ENCODE measurements around the gene WDR35. TPM values are rescaled to one million over a fixed set of nuclear protein-coding genes. Genes with fewer than 3 reads are reported as not detected.

The WDR35 gene
- 15.4 to 16.5 TPM (median 15.5 TPM) in 3 replicates for total RNA-seq (2021)
- Bru-seq, nascent RNA, result percentile 76 among the genes with signal in this experiment
- long read RNA-seq, experiment 1, full-length matches to known transcripts, result 64 of 123 reads
- long read RNA-seq, experiment 1, partial matches to known transcripts, result 32 of 123 reads
- long read RNA-seq, experiment 1, other reads (novel, unspliced or antisense), result 27 of 123 reads
- long read RNA-seq, experiment 2, full-length matches to known transcripts, result 1 of 17 reads
- long read RNA-seq, experiment 2, partial matches to known transcripts, result 4 of 17 reads
- long read RNA-seq, experiment 2, other reads (novel, unspliced or antisense), result 12 of 17 reads
- long read RNA-seq, experiment 3, full-length matches to known transcripts, result 1 of 9 reads
- long read RNA-seq, experiment 3, partial matches to known transcripts, result 6 of 9 reads
- long read RNA-seq, experiment 3, other reads (novel, unspliced or antisense), result 2 of 9 reads

DNA sequence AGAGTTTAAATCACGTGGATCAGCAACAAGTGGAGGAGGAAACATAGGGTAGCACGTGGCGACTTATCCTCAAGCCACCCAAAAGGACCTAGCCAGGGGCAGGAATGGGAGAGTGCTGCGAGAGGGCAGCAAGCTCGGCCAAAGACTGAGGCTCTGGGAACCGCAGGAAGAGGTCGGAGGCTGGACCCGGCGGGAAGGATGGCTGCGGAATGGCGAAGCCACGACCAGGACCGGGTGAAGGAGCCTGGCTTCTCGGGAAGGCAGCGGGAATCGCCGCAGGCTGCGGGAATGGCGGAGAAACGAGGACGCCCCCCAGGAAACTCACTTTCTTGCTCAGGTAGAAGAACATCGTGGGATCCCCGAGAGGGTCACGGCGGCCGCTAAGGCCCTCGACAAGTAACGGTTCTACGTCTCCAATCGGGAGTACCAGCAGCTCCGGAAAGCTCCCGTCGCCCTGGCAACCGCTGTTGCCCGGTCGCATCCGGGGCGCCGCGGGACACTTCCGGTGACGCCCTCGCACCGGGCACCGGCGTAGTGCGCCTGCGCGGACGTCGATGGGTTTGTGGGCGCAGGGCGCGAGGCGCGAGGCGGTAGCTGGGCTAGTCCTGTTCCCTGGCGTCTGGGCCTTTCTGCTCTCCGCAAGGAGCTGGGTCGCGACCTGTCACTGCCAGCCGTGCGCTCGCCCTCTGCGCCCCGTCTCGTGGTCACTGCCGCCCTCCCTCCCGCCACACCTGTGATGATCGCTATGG lies at the start of gene WDR35:
TSS of gene WDR35 (minus strand) at position 439 of the 749 bp plus-strand sequence. CDS start at position 349, 90 bp downstream.
- peak; percentile 96 for DNase-seq (ENCODE audit: low spot score)
- Mint-ChIP-seq H3K27ac (peak within 1 kb of the TSS; percentile 93), H3K4me1 (peaks cover 26% of the 10 kb centered on the region), H3K27me3 (ENCODE audit: low read depth) (peaks cover 2% of the 10 kb centered on the region; the same call in 1 of the 2 replicates), H3K36me3 (peaks cover 14% of the 10 kb centered on the region), H3K4me3 (peak within 1 kb of the TSS; percentile 92), H3K9me3 (peaks cover 3% of the 10 kb centered on the region; the same call in 1 of the 2 replicates)
- peak; percentile 95 for ATAC-seq
- CTCF ChIA-PET, result interaction anchor here (0.7 to 3.6 kb wide), 7 partner anchors 22 to 116 kb away, joined by 3 to 25 read pairs (median 4); partner anchors contain the start of gene LAPTM4A
- POLR2A ChIA-PET, result interaction anchor here (0.5 to 2.8 kb wide), 7 partner anchors 22 to 327 kb away, joined by 3 to 14 read pairs (median 4); partner anchors contain the start of genes LAPTM4A, MATN3 and TTC32
- TF ChIP-seq CBFB (CRISPR knock-in tag; IDR thresholded peaks at IDR 0.05; ENCODE audit: low read depth), result no peak; the same call in 1 of the 2 replicates
- no peak for TF ChIP-seq IRF2 (CRISPR knock-in tag; IDR thresholded peaks at IDR 0.05; ENCODE audit: borderline replicate concordance, low read depth)
- TF ChIP-seq, protein P1, sequence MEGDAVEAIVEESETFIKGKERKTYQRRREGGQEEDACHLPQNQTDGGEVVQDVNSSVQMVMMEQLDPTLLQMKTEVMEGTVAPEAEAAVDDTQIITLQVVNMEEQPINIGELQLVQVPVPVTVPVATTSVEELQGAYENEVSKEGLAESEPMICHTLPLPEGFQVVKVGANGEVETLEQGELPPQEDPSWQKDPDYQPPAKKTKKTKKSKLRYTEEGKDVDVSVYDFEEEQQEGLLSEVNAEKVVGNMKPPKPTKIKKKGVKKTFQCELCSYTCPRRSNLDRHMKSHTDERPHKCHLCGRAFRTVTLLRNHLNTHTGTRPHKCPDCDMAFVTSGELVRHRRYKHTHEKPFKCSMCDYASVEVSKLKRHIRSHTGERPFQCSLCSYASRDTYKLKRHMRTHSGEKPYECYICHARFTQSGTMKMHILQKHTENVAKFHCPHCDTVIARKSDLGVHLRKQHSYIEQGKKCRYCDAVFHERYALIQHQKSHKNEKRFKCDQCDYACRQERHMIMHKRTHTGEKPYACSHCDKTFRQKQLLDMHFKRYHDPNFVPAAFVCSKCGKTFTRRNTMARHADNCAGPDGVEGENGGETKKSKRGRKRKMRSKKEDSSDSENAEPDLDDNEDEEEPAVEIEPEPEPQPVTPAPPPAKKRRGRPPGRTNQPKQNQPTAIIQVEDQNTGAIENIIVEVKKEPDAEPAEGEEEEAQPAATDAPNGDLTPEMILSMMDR (IDR thresholded peaks at IDR 0.05), result no peak
- TF ChIP-seq ZBTB21 (CRISPR knock-in tag; IDR thresholded peaks at IDR 0.05; ENCODE audit: borderline replicate concordance), result peak; percentile 84; the same call in 1 of the 2 replicates
- no peak for TF ChIP-seq JAZF1 (CRISPR knock-in tag; IDR thresholded peaks at IDR 0.05)
- no peak for TF ChIP-seq TEAD4 (CRISPR knock-in tag; IDR thresholded peaks at IDR 0.05)
- peak; percentile 80 for TF ChIP-seq NFE2L1 (CRISPR knock-in tag; IDR thresholded peaks at IDR 0.05)
- no peak for TF ChIP-seq PRRX2 (CRISPR knock-in tag; IDR thresholded peaks at IDR 0.05)
- no peak for TF ChIP-seq ELF4 (CRISPR knock-in tag; IDR thresholded peaks at IDR 0.05; ENCODE audit: low read depth)
- TF ChIP-seq ZNF138 (CRISPR knock-in tag; conservative IDR thresholded peaks at IDR 0.05), result no peak
- TF ChIP-seq, protein P2, sequence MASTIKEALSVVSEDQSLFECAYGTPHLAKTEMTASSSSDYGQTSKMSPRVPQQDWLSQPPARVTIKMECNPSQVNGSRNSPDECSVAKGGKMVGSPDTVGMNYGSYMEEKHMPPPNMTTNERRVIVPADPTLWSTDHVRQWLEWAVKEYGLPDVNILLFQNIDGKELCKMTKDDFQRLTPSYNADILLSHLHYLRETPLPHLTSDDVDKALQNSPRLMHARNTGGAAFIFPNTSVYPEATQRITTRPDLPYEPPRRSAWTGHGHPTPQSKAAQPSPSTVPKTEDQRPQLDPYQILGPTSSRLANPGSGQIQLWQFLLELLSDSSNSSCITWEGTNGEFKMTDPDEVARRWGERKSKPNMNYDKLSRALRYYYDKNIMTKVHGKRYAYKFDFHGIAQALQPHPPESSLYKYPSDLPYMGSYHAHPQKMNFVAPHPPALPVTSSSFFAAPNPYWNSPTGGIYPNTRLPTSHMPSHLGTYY (CRISPR knock-in tag; IDR thresholded peaks at IDR 0.05), result no peak
- peak; percentile 68; the same call in 1 of the 2 replicates for TF ChIP-seq ZNF232 (CRISPR knock-in tag; IDR thresholded peaks at IDR 0.05)
- TF ChIP-seq TP53 (CRISPR knock-in tag; IDR thresholded peaks at IDR 0.05), result no peak
- TF ChIP-seq, protein P3, sequence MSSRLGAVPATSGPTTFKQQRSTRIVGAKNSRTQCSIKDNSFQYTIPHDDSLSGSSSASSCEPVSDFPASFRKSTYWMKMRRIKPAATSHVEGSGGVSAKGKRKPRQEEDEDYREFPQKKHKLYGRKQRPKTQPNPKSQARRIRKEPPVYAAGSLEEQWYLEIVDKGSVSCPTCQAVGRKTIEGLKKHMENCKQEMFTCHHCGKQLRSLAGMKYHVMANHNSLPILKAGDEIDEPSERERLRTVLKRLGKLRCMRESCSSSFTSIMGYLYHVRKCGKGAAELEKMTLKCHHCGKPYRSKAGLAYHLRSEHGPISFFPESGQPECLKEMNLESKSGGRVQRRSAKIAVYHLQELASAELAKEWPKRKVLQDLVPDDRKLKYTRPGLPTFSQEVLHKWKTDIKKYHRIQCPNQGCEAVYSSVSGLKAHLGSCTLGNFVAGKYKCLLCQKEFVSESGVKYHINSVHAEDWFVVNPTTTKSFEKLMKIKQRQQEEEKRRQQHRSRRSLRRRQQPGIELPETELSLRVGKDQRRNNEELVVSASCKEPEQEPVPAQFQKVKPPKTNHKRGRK (CRISPR knock-in tag; IDR thresholded peaks at IDR 0.05; ENCODE audit: borderline replicate concordance), result no peak
- TF ChIP-seq CREB1 (CRISPR knock-in tag; IDR thresholded peaks at IDR 0.05), result 0 out of 2 replicates have a peak, but pooled peaks have one; percentile 18
- TF ChIP-seq, protein P4, sequence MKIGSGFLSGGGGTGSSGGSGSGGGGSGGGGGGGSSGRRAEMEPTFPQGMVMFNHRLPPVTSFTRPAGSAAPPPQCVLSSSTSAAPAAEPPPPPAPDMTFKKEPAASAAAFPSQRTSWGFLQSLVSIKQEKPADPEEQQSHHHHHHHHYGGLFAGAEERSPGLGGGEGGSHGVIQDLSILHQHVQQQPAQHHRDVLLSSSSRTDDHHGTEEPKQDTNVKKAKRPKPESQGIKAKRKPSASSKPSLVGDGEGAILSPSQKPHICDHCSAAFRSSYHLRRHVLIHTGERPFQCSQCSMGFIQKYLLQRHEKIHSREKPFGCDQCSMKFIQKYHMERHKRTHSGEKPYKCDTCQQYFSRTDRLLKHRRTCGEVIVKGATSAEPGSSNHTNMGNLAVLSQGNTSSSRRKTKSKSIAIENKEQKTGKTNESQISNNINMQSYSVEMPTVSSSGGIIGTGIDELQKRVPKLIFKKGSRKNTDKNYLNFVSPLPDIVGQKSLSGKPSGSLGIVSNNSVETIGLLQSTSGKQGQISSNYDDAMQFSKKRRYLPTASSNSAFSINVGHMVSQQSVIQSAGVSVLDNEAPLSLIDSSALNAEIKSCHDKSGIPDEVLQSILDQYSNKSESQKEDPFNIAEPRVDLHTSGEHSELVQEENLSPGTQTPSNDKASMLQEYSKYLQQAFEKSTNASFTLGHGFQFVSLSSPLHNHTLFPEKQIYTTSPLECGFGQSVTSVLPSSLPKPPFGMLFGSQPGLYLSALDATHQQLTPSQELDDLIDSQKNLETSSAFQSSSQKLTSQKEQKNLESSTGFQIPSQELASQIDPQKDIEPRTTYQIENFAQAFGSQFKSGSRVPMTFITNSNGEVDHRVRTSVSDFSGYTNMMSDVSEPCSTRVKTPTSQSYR (CRISPR knock-in tag; IDR thresholded peaks at IDR 0.05), result no peak
- TF ChIP-seq, protein P5, sequence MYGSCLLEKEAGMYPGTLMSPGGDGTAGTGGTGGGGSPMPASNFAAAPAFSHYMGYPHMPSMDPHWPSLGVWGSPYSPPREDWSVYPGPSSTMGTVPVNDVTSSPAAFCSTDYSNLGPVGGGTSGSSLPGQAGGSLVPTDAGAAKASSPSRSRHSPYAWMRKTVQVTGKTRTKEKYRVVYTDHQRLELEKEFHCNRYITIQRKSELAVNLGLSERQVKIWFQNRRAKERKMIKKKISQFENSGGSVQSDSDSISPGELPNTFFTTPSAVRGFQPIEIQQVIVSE (CRISPR knock-in tag; IDR thresholded peaks at IDR 0.05; ENCODE audit: borderline replicate concordance), result no peak
- TF ChIP-seq RORB (CRISPR knock-in tag; IDR thresholded peaks at IDR 0.05), result no peak
- no peak for TF ChIP-seq EMX1 (CRISPR knock-in tag; IDR thresholded peaks at IDR 0.05)
- 0 out of 2 replicates have a peak, but pooled peaks have one; percentile 0 for TF ChIP-seq ZNF317 (CRISPR knock-in tag; IDR thresholded peaks at IDR 0.05; ENCODE audit: borderline replicate concordance, low read depth)
- peak; percentile 81 for TF ChIP-seq MYBL2 (CRISPR knock-in tag; IDR thresholded peaks at IDR 0.05)
- no peak for TF ChIP-seq ZNF121 (CRISPR knock-in tag; IDR thresholded peaks at IDR 0.05)
- TF ChIP-seq, protein P6, sequence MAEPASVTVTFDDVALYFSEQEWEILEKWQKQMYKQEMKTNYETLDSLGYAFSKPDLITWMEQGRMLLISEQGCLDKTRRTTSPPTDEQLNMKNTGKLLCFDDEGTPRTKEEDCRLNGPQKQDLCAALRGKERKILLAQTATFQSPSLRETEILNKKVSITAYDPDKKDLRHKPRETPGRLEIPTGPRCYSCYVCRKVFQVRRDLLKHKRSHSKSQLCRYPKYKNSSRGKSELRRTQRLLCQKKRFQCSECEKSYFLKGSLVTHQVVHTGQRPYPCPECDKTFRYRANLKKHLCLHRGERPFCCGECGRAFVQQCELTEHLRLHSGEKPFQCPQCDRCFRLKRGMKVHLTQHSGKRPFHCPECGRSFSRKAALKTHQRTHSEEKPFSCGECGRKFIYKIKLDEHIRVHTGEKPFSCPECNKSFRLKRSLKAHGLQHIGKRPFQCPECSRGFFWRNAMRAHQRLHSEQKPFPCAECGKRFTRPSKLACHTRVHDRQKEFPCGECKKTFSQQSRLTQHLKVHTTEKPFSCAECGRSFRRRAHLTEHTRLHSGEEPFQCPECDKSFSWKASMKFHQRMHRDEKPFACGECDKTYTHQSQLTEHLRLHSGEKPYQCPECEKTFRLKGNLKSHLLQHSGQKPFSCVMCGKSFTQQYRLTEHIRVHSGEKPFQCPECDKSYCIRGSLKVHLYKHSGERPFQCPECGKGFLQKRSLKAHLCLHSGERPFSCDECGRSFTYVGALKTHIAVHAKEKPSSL (CRISPR knock-in tag; conservative IDR thresholded peaks at IDR 0.05), result no peak
- TF ChIP-seq, protein P7, sequence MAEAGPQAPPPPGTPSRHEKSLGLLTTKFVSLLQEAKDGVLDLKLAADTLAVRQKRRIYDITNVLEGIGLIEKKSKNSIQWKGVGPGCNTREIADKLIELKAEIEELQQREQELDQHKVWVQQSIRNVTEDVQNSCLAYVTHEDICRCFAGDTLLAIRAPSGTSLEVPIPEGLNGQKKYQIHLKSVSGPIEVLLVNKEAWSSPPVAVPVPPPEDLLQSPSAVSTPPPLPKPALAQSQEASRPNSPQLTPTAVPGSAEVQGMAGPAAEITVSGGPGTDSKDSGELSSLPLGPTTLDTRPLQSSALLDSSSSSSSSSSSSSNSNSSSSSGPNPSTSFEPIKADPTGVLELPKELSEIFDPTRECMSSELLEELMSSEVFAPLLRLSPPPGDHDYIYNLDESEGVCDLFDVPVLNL (CRISPR knock-in tag; IDR thresholded peaks at IDR 0.05; ENCODE audit: borderline replicate concordance, low read depth), result no peak
